Peyer's patch (tissue), 4 donors: ENCODE measurements around the gene LRP10.

Source experiments
- CTCF ChIP-seq, 6 experiments: fragments of 450-650 bp in 4 of 6; fragments of 200-600 bp in 2 of 6; sonication (generic) in 1 of 6; IDR thresholded peaks; one replicate each; pipeline ENCODE4 v1.5.1; 2017 to 2019; ENCODE audit warnings: antibody characterized with exemption in 6 of 6, mild to moderate bottlenecking in 3 of 6, moderate library complexity in 1 of 6
- POLR2A ChIP-seq, 2 donors: fragments of 450-650 bp; IDR thresholded peaks; one replicate each; pipeline ENCODE4 v1.5.1; 2017; ENCODE audit warnings: antibody characterized with exemption in 2 of 2, mild to moderate bottlenecking in 2 of 2, moderate library complexity in 2 of 2

GRCh38 chr14:22835505-22835904 is 36.0 kb upstream of the LRP10 start:
- TF ChIP-seq POLR2A (IDR thresholded peaks at IDR 0.05) (no peak), CTCF (IDR thresholded peaks at IDR 0.05) (no peak)
